Stimulated activated CD8-positive, alpha-beta memory T cell treated with anti-CD3 and anti-CD28 coated beads, Interleukin-7, amount 100 ng/mL, for 4 hours (primary cell): ENCODE results near the gene SYT8.

Experiments used
- DNase-seq, 2 donors: peaks; one replicate each; pipeline ENCODE4 v3.0.0-alpha.2; 2020; ENCODE audit warnings: low read depth in 2 of 2

SYT8 gene

DNA sequence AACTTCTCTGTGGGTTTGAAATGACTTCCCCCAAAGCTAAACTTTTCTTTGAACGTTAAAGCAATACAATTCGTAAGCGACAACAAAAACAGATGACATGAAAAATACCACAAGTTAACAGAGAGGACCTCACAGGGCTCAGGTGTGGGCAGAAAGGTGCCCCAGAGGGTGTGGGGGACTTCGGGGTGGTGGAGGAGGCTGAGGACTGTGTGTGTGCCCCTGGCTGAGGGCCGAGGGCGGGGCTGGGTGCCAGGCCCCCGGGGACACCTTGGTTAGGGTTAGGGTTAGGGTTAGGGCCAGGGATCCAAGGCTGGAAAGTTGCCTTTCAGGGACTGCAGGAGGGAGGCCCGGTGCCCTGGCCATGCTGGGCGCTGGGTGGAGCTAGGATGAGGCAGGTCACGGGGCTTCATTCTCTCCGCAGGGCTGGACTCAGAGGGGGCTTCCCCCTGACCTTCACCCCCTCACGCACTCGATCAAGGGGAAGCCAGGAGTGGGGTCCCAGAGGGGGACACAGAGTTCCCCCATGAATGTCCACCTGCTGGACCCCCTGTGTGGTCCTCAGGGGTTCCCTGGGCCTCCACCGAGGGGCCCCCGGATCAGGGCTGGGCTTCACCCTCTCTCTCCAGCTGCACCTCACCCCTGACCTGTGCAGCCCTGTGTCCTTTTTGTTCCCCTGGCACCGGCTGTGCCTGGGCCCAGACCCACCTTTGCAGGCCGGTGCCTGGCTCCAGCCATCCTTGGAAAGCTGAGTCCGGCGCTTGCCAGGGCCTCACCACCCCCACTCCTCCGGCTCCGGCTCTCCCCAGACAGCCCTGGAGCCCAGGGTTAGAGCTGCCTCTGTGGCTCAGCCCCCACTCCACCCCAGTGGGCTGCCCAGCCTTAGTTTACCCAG lies 11.0 kb downstream of the SYT8 start:
- DNase-seq = no peak

- DNase-seq = no peak
Observed at GRCh38 chr11:1846453-1846932, 11.7 kb downstream of the SYT8 start.

DNA sequence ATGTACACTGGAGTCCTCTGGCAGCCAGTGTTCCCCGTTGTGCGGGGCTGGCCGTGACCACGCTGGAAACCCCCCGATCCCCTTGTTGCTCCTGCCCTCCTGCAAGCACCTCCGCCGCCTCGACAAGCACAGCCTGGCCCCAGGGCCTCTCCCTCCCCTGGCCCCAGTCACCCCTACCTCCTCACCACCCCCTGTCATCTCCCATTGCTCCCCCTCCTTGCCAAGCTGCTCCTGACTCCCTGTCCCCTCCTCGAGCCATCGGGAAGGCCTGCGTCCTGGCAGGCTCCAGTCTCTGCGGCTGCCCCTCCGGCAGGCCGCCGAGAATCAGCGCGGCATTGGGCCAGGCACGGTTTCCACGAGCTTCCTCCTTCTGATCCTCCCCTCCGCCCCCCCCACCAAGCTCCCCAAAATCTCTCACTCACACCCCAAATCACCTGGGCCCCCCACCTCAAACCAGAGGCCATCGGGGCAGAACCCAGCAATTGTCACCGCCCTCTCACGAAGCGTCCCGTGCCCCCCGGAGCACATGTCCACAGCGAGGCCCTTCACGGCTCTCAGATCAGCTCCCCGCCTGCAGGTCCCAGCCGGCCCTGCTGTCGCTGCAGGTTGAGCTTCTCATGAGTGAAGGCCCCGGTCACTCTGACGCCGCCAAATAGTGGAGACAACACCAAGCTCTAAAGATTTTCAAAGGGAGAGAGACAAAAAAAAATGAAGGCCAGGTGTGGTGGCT lies 12.4 kb downstream of the SYT8 start:
- DNase-seq = no peak

- DNase-seq = no peak
Observed at GRCh38 chr11:1847926-1848639, 13.3 kb downstream of the SYT8 start.

DNA sequence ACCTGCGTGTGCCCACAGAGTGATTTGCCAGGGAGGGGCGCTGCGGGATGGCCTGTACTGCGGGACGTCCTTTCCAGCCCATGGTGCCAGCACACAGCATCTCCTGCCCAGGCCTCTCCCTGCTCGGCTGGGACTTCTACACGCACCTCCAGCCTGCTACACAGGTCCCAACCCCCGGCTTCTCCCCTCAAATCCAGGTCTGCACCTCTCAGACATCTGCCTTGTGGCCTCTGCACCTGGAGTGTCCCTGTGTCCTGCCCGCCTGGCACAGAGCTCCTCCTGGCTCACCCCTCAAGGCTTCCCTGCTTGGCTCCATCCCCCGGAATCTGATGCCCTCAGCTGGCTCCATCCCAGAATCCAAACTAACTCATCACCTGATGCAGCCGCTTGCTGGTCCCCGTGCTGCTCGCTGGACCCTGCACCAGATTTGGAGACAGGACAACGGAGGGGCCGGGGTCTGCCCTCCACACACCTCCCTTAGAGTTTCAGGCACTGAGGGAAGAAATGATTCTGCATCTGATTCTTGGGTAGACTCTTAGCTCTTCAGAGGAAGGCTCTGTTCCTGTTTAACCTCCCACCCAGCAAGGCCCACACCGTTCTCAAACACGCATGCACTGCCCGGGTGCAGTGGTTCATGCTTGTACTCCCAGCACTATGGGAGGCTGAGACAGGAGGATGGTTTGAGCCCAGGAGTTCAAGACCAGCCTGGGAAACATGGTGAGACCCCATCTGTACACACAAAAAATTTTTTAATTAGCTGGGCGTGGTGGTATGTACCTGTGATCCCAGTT lies 14.0 kb downstream of the SYT8 start:
- DNase-seq = no peak

DNA sequence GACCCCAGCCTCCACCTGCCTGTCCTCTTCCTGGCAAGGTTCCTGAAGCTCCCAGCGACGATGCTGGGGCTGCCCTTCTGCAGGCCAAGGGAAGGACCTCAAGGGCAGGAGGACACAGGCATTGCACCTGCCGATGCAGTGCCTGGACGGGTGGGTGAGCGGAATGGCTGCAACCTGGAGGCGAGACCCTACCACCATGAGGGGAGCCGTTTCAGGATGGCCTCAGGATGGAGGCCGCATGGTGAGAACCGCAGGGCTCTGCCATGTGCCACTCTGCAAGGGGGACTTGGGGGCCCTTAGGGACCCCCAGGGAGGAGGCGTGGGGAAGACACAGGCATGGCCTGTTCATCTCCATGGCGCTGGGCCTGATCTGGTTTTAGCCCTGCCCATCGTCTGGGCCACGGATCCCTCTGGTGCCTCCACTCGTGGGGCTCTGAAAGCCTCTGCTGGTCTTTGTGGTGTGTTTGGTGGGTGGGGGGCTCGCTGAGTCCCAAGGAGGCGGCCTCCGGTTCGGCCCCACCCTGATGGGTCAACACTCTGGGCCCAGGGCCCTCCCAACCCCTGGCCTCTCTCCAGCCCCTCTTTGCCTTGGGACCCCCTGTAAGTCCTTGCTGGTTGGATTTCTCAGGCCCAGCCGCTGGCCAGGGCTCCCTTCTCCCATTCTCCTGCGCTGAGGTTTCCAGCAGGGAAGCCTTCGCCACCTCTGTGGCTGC lies 16.8 kb downstream of the SYT8 start:
- no peak for DNase-seq

- DNase-seq = no peak
Observed at GRCh38 chr11:1852271-1852876, 17.6 kb downstream of the SYT8 start.

- peak; percentile 66 to 76 for DNase-seq
Observed at GRCh38 chr11:1852877-1853276, 18.1 kb downstream of the SYT8 start, which contains the start of gene LSP1. Gene LSP1, plus strand, starts transcription at chr11:1853084. Its CDS starts 61 bp downstream, at chr11:1853145.

DNA sequence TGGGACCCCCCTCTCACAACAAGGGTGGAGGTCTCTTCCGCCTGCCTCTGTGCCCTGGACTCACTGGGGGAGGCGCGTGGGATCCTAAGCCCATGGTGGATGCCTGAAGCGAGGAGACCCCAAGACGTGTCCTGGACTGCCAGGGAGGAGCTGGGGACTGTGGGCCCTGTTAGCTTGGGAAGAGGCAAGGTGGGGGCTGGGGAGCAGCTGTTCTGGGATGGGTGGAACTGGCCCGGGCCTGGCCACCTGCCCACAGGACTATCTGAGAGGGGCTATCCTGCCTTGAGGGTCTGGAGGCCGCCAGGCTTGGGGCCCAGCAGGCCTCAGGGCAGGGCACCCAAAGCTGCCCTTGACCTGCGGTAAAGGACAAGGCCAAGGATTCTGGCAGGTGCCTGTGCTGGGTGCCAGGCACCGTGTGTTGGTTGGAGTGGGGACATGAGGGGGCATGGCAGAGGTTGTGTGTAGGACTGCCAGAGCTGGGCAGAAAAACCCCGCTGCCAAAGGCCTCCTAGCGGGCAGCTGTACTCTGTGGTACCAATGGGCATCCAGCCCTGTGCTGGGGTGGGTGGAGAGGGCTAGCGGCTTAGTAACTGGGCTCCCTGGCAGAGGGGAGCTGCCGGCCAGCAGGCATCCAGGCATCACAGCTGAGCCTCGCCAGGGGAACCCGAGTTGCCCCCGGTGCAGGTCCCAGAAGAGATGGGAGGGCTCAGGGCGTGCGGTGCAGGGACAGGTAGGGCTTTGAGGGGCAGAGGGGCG lies 18.8 kb downstream of the SYT8 start:
- no peak for DNase-seq

GRCh38 chr11:1854132-1854948 lies 19.6 kb downstream of the SYT8 start:
- no peak for DNase-seq

- no peak for DNase-seq
Observed at GRCh38 chr11:1854949-1855885, 20.4 kb downstream of the SYT8 start.

GRCh38 chr11:1855886-1856265 lies 21.1 kb downstream of the SYT8 start:
- no peak for DNase-seq

DNA sequence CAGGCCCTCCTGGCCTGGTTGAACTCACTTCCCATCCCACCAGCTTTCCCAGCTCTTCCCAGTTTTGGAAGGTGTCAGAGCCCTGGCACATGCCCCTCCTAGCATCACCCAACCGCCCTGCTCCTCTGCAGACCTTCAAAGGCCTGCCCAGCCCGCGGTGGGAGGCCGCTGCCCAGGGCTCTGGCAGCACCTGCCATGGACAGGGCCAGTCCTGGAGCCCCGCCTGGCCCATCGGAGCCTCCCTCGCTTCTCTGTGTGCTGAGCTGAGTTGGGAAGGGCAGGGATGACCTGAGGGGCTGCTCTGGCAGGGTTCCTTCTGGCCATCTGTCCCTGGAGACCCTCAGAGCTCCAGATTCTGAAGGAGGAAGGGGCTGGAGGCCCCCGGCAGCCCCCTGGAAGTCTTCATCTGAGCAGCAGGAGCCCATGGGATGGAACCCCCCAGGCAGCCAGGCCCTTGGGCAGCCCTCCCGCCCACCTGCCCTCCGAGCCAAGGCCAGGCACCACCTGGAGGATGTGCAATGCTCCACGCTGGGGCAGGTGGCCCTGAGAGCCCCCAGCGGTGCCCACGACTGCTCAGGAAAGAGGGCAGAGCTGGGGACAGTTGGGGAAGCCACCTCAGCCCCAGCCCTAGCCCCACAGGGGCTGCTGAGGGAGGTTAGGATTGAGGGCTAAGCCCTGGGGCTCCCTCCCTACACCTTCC lies 21.7 kb downstream of the SYT8 start:
- no peak for DNase-seq

GRCh38 chr11:1857064-1857463 lies 22.3 kb downstream of the SYT8 start:
- DNase-seq = no peak

DNA sequence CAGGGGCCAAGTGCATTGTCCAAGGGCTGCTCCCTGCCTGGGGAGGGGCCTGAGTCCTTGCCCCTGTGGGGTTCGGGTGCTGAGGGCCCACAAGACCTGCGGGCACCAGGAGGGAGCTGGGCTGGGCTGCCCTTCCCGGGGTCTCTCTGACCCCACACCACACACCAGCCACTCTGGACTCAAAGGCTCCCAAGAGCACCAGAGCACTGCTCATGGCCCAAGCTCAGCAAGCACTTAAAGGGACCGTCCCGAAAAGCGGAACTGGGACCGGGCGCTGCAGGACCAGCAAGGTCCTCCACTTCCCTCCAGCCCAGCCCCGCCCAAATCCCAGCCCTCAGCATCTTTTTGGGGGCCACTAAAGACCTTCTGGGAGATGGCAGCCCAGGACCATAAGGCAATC lies 23.4 kb downstream of the SYT8 start:
- no peak for DNase-seq

DNA sequence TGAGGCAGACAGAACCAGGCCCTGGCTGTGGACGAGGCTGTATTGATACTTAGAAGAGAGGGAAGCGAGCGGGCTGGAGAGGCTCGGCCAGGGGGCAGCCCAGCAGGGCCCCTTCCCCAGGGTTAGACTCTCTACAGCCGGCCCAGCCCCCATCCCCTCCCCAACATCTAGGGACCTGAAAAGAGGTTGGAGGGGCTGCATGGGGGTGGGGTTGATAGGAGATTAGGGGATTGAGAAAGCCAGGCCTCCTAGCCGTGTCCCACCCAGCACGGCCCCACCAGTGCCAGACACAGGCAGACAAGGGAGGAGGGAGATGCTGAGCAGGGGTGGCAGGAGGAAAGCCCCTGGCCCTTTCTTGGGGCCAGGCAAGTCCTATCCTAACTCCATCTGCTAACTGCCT lies 23.8 kb downstream of the SYT8 start:
- no peak for DNase-seq

GRCh38 chr11:1859004-1859403 lies 24.2 kb downstream of the SYT8 start:
- DNase-seq = no peak
